HG03354 (cell line): ENCODE results near the gene CTDSP2.
A peak's percentile ranks its signal among the peaks of the same experiment; 100 is the strongest.
"Not testable (repeated sequence)": the region's sequence is repeated elsewhere in the genome, so short reads cannot be mapped to it uniquely, and the experiment has no call there.

Source experiments
- ATAC-seq: cut with Tn5 transposase; IDR thresholded peaks from one replicate; pipeline ENCODE4 v1.9.1; 2021; ENCODE audit warnings: mild to moderate bottlenecking; ENCODE audit not compliant: unreplicated experiment, poor library complexity, severe bottlenecking

Gene CTDSP2

GRCh38 chr12:57796996-57797395 is 49.5 kb downstream of the CTDSP2 start:
- ATAC-seq = no peak

GRCh38 chr12:57795354-57795753 is 51.2 kb downstream of the CTDSP2 start:
- ATAC-seq = no peak

- ATAC-seq = no peak
These were observed 52.6 kb downstream of the CTDSP2 start for GRCh38 chr12:57793920-57794319.

GRCh38 chr12:57783861-57784260 is 62.7 kb downstream of the CTDSP2 start:
- ATAC-seq = no peak

GRCh38 chr12:57783466-57783801 is 63.1 kb downstream of the CTDSP2 start:
- ATAC-seq = no peak

GRCh38 chr12:57782608-57783465 is 63.7 kb downstream of the CTDSP2 start, which contains the start of gene TSFM:
Gene TSFM, plus strand, starts transcription at chr12:57782787. Its CDS starts 15 bp downstream, at chr12:57782802.
- ATAC-seq = peak; percentile 84

GRCh38 chr12:57782243-57782607 is 64.3 kb downstream of the CTDSP2 start:
- ATAC-seq = peak; percentile 5

GRCh38 chr12:57781801-57782200 is 64.7 kb downstream of the CTDSP2 start:
- no peak for ATAC-seq

GRCh38 chr12:57781244-57781643 is 65.3 kb downstream of the CTDSP2 start:
- ATAC-seq = no peak

GRCh38 chr12:57780284-57780897 is 66.1 kb downstream of the CTDSP2 start:
- no peak for ATAC-seq

GRCh38 chr12:57779736-57780135 is 66.8 kb downstream of the CTDSP2 start:
- ATAC-seq = no peak

GRCh38 chr12:57777911-57778310 is 68.6 kb downstream of the CTDSP2 start:
- no peak for ATAC-seq

GRCh38 chr12:57777367-57777766 is 69.2 kb downstream of the CTDSP2 start:
- ATAC-seq = no peak

- ATAC-seq = no peak
These were observed 70.3 kb downstream of the CTDSP2 start for GRCh38 chr12:57776247-57776587.

GRCh38 chr12:57775563-57776246 is 70.8 kb downstream of the CTDSP2 start:
- ATAC-seq = no peak

- ATAC-seq = no peak
These were observed 71.5 kb downstream of the CTDSP2 start for GRCh38 chr12:57775044-57775443.

- not testable (repeated sequence) for ATAC-seq
These were observed 71.9 kb downstream of the CTDSP2 start for GRCh38 chr12:57774634-57775033.

- peak; percentile 4 for ATAC-seq
These were observed 73.9 kb downstream of the CTDSP2 start, which contains the start of gene EEF1AKMT3 for GRCh38 chr12:57772429-57773322. Gene EEF1AKMT3, plus strand, starts transcription at chr12:57772614. Its CDS starts 111 bp downstream, at chr12:57772725.

GRCh38 chr12:57771873-57772428 is 74.6 kb downstream of the CTDSP2 start, which contains the start of gene METTL1:
Gene METTL1, minus strand, starts transcription at chr12:57772105. Its CDS starts 22 bp downstream, at chr12:57772083.
- ATAC-seq = peak; percentile 89
